SK-N-SH (cell line): ENCODE data around the gene RBM20. TPM values are rescaled to one million over a fixed set of nuclear protein-coding genes. Genes with fewer than 3 reads are reported as not detected.

Source experiments
- CTCF ChIA-PET: fragments of 300-600, 350-600 bp; formaldehyde crosslinking; extraction: SDS; loops from one replicate; lab custom pipeline; 2021; lab: Yijun Ruan, JAX
- POLR2A ChIA-PET: fragments of 350-600 bp; sonication (Branson Sonifier 250); formaldehyde crosslinking; extraction: SDS; loops from one replicate; lab custom pipeline; 2020; ENCODE audit warnings: antibody characterized with exemption, inconsistent platforms; lab: Yijun Ruan, JAX
- DNase-seq: peaks from one replicate; pipeline ENCODE4 v3.0.0; 2012
- H2AFZ ChIP-seq: fragments of 200-600 bp; sonication (generic); 2 replicates; pipeline ENCODE4 v1.8.1; 2016; ENCODE audit warnings: antibody characterized with exemption, mild to moderate bottlenecking, low read depth
- H3F3A ChIP-seq: fragments of 200-600 bp; sonication (generic); replicated peaks from 2 replicates; pipeline ENCODE3; 2016; ENCODE audit warnings: antibody characterized with exemption, mild to moderate bottlenecking; ENCODE audit not compliant: insufficient read depth
- H3K27ac ChIP-seq, 2 experiments: fragments of 200-500 bp in 1 of 2; fragments of 200-600 bp in 1 of 2; sonication (Bioruptor generic) in 1 of 2; sonication (generic), shearing (Covaris generic) in 1 of 2; 2 replicates each; pipeline versions ENCODE4 v1.5.1 to v1.6.1; 2014 to 2016; ENCODE audit warnings: low read depth in 2 of 2, inconsistent platforms in 1 of 2, low read length in 1 of 2, mild to moderate bottlenecking in 1 of 2, mixed read lengths in 1 of 2
- H3K27me3 ChIP-seq: fragments of 200-600 bp; sonication (generic), shearing (Covaris generic); 2 replicates; pipeline ENCODE4 v1.6.1; 2016; ENCODE audit warnings: mixed run types; ENCODE audit not compliant: insufficient read depth
- H3K36me3 ChIP-seq, 2 experiments: fragments of 200-500 bp in 1 of 2; fragments of 200-600 bp in 1 of 2; sonication (Bioruptor generic) in 1 of 2; sonication (generic) in 1 of 2; replicated peaks in 1 of 2; 2 replicates each; pipeline versions ENCODE3 to v1.5.1; 2014 to 2016; ENCODE audit warnings: low read length in 1 of 2, mild to moderate bottlenecking in 1 of 2; ENCODE audit not compliant: insufficient read depth in 2 of 2, control insufficient read depth in 1 of 2
- H3K4me1 ChIP-seq, 2 experiments: fragments of 200-500 bp in 1 of 2; fragments of 200-600 bp in 1 of 2; sonication (Bioruptor generic) in 1 of 2; sonication (generic), shearing (Covaris generic) in 1 of 2; 2 replicates each; pipeline versions ENCODE4 v1.5.1 to v1.6.1; 2014 to 2016; ENCODE audit warnings: low read depth in 1 of 2, low read length in 1 of 2, mixed run types in 1 of 2; ENCODE audit not compliant: insufficient read depth in 2 of 2, control insufficient read depth in 1 of 2
- H3K4me2 ChIP-seq: fragments of 200-600 bp; sonication (generic), shearing (Covaris generic); 2 replicates; pipeline ENCODE4 v1.6.1; 2017; ENCODE audit warnings: mixed run types
- H3K4me3 ChIP-seq, 2 experiments: fragments of 200-500 bp in 1 of 2; fragments of 200-600 bp in 1 of 2; sonication (Bioruptor generic) in 1 of 2; sonication (generic), shearing (Covaris generic) in 1 of 2; 2 replicates each; pipeline versions ENCODE4 v1.5.1 to v1.8.1; 2014 to 2016; ENCODE audit warnings: low read depth in 2 of 2, inconsistent platforms in 1 of 2, low read length in 1 of 2, mild to moderate bottlenecking in 1 of 2, mixed read lengths in 1 of 2, moderate library complexity in 1 of 2
- H3K79me2 ChIP-seq: fragments of 200-600 bp; sonication (generic); 2 replicates; pipeline ENCODE4 v1.8.1; 2017; ENCODE audit warnings: mild to moderate bottlenecking; ENCODE audit not compliant: insufficient read depth
- H3K9ac ChIP-seq: fragments of 200-600 bp; sonication (generic); 2 replicates; pipeline ENCODE4 v1.6.1; 2017; ENCODE audit warnings: mixed run types
- H3K9me2 ChIP-seq: fragments of 200-600 bp; sonication (generic); 2 replicates; pipeline ENCODE4 v1.6.1; 2017; ENCODE audit warnings: mixed run types
- H3K9me3 ChIP-seq: fragments of 200-600 bp; sonication (generic); 2 replicates; pipeline ENCODE4 v1.6.1; 2017; ENCODE audit warnings: mixed run types, mild to moderate bottlenecking, moderate library complexity
- H4K20me1 ChIP-seq: fragments of 200-600 bp; sonication (generic); 2 replicates; pipeline ENCODE4 v1.6.1; 2017; ENCODE audit warnings: mild to moderate bottlenecking, mixed run types; ENCODE audit not compliant: insufficient read depth
- ELF1 ChIP-seq: IDR thresholded peaks from 2 replicates; pipeline ENCODE4 v1.4.0; 2012
- EZH2phosphoT487 ChIP-seq: fragments of 200-600 bp; sonication (generic); IDR thresholded peaks from 2 replicates; pipeline ENCODE4 v1.6.1; 2017; ENCODE audit warnings: low read depth, mixed run types, mild to moderate bottlenecking, antibody characterized with exemption, moderate library complexity, borderline replicate concordance
- GATA2 ChIP-seq: sonication (generic); formaldehyde crosslinking; IDR thresholded peaks from 2 replicates; pipeline ENCODE4 v1.5.0; 2020; ENCODE audit warnings: mild to moderate bottlenecking, missing genetic modification reagents
- JUND ChIP-seq: IDR thresholded peaks from 2 replicates; pipeline ENCODE4 v1.4.0; 2012
- MEF2A ChIP-seq: IDR thresholded peaks from 2 replicates; pipeline ENCODE4 v1.4.0; 2012; ENCODE audit warnings: low read depth, borderline replicate concordance
- POLR2AphosphoS5 ChIP-seq: IDR thresholded peaks from 2 replicates; pipeline ENCODE4 v1.6.1; 2012; ENCODE audit warnings: low read depth, low read length
- RAD21 ChIP-seq: IDR thresholded peaks from 2 replicates; pipeline ENCODE4 v1.6.1; 2012; ENCODE audit warnings: mild to moderate bottlenecking, low read length
- REST ChIP-seq: IDR thresholded peaks from 2 replicates; pipeline ENCODE4 v1.6.1; 2012; ENCODE audit warnings: mild to moderate bottlenecking, low read depth, low read length, moderate library complexity
- RFX5 ChIP-seq: IDR thresholded peaks from 2 replicates; pipeline ENCODE4 v1.6.1; 2012; ENCODE audit warnings: mild to moderate bottlenecking, improper control_type of control experiment, low read length
- SIN3A ChIP-seq: IDR thresholded peaks from 2 replicates; pipeline ENCODE4 v1.6.1; 2012; ENCODE audit warnings: low read depth, mild to moderate bottlenecking, low read length, moderate library complexity, borderline replicate concordance
- TEAD4 ChIP-seq: IDR thresholded peaks from 2 replicates; pipeline ENCODE4 v1.4.0; 2012; ENCODE audit warnings: mild to moderate bottlenecking, borderline replicate concordance; ENCODE audit not compliant: insufficient read depth
- YY1 ChIP-seq: IDR thresholded peaks from 2 replicates; pipeline ENCODE4 v1.4.0; 2012; ENCODE audit warnings: low read depth, mild to moderate bottlenecking
- WGBS: methylation state at CpG from one replicate; pipeline ENCODE4 v1.1.6; 2017; ENCODE audit warnings: low lambda C conversion rate; 5-methylcytosine and 5-hydroxymethylcytosine counted together
- polyA plus RNA-seq, 3 experiments: library from polyadenylated mRNA; depleted of rRNA; stranded (reverse); fragments of >200 nt; gene quantifications; 2 replicates each; pipeline ENCODE4 v1.2.3, GENCODE V29; 2012

RBM20 gene
- polyA plus RNA-seq, 1 of the 3 experiments (the other 2 are of a cell fraction) = 0.64 TPM

- Histone ChIP-seq H3K27ac (no peak overlapping the region), H3K4me1 (peaks cover 0 to 8% of the 10 kb centered on the region in 2 experiments; a peak in 2 of 4 replicates), H3K4me3 (no peak overlapping the region), H3F3A (no peaks in the 10 kb centered on the region), H3K4me2 (no peak overlapping the region), H3K27me3 (no peaks in the 10 kb centered on the region), H2AFZ (no peak overlapping the region), H3K9me3 (no peaks in the 10 kb centered on the region), H3K79me2 (no peaks in the 10 kb centered on the region), H3K36me3 (no peaks in the 10 kb centered on the region), H4K20me1 (no peaks in the 10 kb centered on the region), H3K9ac (no peak overlapping the region), H3K9me2 (no peaks in the 10 kb centered on the region)
- 89% methylated on average over 8 of the region's 8 CpGs for WGBS
- POLR2A ChIA-PET = interaction anchor here (1.0 kb wide), 1 partner anchor 18 kb away, joined by 3 read pairs; no protein-coding TSS in a partner anchor
- no peak for TF ChIP-seq RAD21
- no peak for TF ChIP-seq YY1
- no peak for TF ChIP-seq MEF2A
- no peak for TF ChIP-seq GATA2 (CRISPR knock-in tag)
- no peak for TF ChIP-seq SIN3A
- TF ChIP-seq POLR2AphosphoS5 = no peak
- TF ChIP-seq EZH2phosphoT487 = no peak
- no peak for TF ChIP-seq JUND
- no peak for TF ChIP-seq TEAD4
- TF ChIP-seq REST = no peak
- CTCF ChIA-PET = interaction anchor here (2.7 kb wide), 1 partner anchor 24 kb away, joined by 7 read pairs; no protein-coding TSS in a partner anchor
- DNase-seq = no peak
Observed at GRCh38 chr10:110827875-110828274, 183.7 kb downstream of the RBM20 start.

GRCh38 chr10:110828525-110828924 is 184.4 kb downstream of the RBM20 start:
- Histone ChIP-seq H3K27ac (no peak overlapping the region), H4K20me1 (no peaks in the 10 kb centered on the region)
- 59% methylated on average over 2 of the region's 2 CpGs for WGBS
- DNase-seq = no peak
- TF ChIP-seq POLR2AphosphoS5 (no peak), RFX5 (no peak), EZH2phosphoT487 (no peak), ELF1 (no peak)
- TF ChIP-seq, all 33 proteins: peak for 0
- Histone ChIP-seq H3K79me2 (no peaks in the 10 kb centered on the region), H2AFZ (no peak overlapping the region), H3K9ac (no peak overlapping the region), H3F3A (no peaks in the 10 kb centered on the region), H3K9me3 (no peaks in the 10 kb centered on the region), H3K27me3 (no peaks in the 10 kb centered on the region), H3K4me1 (peaks cover 0 to 2% of the 10 kb centered on the region in 2 experiments; a peak in 1 of 4 replicates), H3K4me3 (no peak overlapping the region), H3K4me2 (no peak overlapping the region), H3K9me2 (no peaks in the 10 kb centered on the region), H3K36me3 (no peaks in the 10 kb centered on the region)
- POLR2A ChIA-PET = interaction anchor here (1.0 kb wide), 1 partner anchor 17 kb away, joined by 3 read pairs; no protein-coding TSS in a partner anchor
- CTCF ChIA-PET = interaction anchor here (0.5 to 2.7 kb wide), 2 partner anchors 25 to 80 kb away, joined by 3 to 7 read pairs; no protein-coding TSS in a partner anchor
